Mucosa of descending colon (tissue), 3 donors: ENCODE results near the gene GADD45G. TPM values are rescaled to one million over a fixed set of nuclear protein-coding genes. Genes with fewer than 3 reads are reported as not detected.

Experiments used
- ATAC-seq: fragments of 200-7000 bp; cut with Tn5 transposase; one replicate; pipeline ENCODE4 v1.9.1; 2020; ENCODE audit warnings: mild to moderate bottlenecking, moderate library complexity
- DNase-seq, 3 donors: peaks; one replicate each; pipeline ENCODE4 v3.0.0-alpha.2; 2020
- H3K36me3 ChIP-seq: fragments of 200-600 bp; one replicate; pipeline ENCODE4 v1.8.0; 2021; ENCODE audit warnings: low read depth, mild to moderate bottlenecking
- H3K4me1 ChIP-seq: fragments of 200-600 bp; one replicate; pipeline ENCODE4 v1.8.0; 2021; ENCODE audit warnings: low read depth, mild to moderate bottlenecking
- H3K4me3 ChIP-seq: fragments of 200-600 bp; one replicate; pipeline ENCODE4 v1.8.0; 2021; ENCODE audit warnings: mild to moderate bottlenecking
- H3K9me3 ChIP-seq: fragments of 200-600 bp; one replicate; pipeline ENCODE4 v1.8.0; 2021; ENCODE audit warnings: mild to moderate bottlenecking
- intact Hi-C, 2 donors: fragments of 100-400 bp; cut with DNase I in 1 of 2; cut with micrococcal nuclease in 1 of 2; formaldehyde crosslinking; loops; one replicate each; pipeline versions ENCODE4 v1.11.0 to v1.11.1; 2022; cut with DNase I, micrococcal nuclease
- total RNA-seq, 3 donors: library from RNA; stranded (reverse); fragmentation: NEBNext Ultra II Directional in 2 of 3; extraction: Animal tissue kit (Norgen Biotek cat#: 25700) in 2 of 3; gene quantifications; one replicate each; pipeline versions ENCODE4 v1.2.1 to v1.2.4, GENCODE V29; 2021 to 2023
- TF ChIP-seq, protein P1 (sequence below): fragments of 200-600 bp; IDR thresholded peaks from one replicate; pipeline ENCODE4 v1.8.0; 2022; ENCODE audit warnings: antibody characterized with exemption, mild to moderate bottlenecking
- donor health status: DM: no; HTN: no; CAD: no; lungs with moderate emphysema.
- donor health status: DM: no; HTN: no; CAD: no.
- donor health status: DM: no; HTN: yes; CAD: no.

Gene GADD45G
- total RNA-seq, 3 donors from 2014 or later = 5.4 to 18.4 (median 6.6) TPM

DNA sequence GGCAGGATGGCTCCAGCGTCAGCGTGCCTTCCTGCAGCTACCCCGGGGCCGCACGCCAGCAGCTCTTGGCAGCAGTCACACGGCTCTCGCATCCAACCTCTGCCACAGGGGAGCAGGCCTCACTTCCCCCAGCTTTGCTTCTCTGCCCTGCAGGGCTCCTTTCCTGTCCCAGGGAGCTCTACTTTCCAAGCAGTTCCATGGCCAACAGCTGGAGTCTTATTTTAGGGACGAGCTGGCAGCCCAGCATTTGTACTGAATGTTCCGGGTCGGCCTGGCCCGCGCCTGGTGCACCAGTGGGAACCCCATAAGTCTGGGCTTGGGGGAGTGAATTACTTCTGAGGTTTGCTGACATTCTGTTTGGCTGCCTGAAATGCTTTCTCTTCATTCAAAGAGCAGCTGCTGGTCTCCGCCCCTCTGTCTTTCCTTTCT is 34.6 kb downstream of the GADD45G start:
- Histone ChIP-seq H3K9me3 (no peaks in the 10 kb centered on the region), H3K4me3 (no peak overlapping the region), H3K4me1 (no peaks in the 10 kb centered on the region), H3K36me3 (no peaks in the 10 kb centered on the region)
- TF ChIP-seq, protein P1, sequence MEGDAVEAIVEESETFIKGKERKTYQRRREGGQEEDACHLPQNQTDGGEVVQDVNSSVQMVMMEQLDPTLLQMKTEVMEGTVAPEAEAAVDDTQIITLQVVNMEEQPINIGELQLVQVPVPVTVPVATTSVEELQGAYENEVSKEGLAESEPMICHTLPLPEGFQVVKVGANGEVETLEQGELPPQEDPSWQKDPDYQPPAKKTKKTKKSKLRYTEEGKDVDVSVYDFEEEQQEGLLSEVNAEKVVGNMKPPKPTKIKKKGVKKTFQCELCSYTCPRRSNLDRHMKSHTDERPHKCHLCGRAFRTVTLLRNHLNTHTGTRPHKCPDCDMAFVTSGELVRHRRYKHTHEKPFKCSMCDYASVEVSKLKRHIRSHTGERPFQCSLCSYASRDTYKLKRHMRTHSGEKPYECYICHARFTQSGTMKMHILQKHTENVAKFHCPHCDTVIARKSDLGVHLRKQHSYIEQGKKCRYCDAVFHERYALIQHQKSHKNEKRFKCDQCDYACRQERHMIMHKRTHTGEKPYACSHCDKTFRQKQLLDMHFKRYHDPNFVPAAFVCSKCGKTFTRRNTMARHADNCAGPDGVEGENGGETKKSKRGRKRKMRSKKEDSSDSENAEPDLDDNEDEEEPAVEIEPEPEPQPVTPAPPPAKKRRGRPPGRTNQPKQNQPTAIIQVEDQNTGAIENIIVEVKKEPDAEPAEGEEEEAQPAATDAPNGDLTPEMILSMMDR = no peak
- DNase-seq = no peak
- intact Hi-C loops = no loop called here
- peak; percentile 36 for ATAC-seq

GRCh38 chr9:89639961-89640360 is 35.1 kb downstream of the GADD45G start:
- Histone ChIP-seq H3K9me3 (no peaks in the 10 kb centered on the region), H3K4me3 (no peak overlapping the region), H3K4me1 (no peaks in the 10 kb centered on the region), H3K36me3 (no peaks in the 10 kb centered on the region)
- TF ChIP-seq, protein P1 = no peak
- intact Hi-C loops = no loop called here
- DNase-seq (no peak), ATAC-seq (no peak)

DNA sequence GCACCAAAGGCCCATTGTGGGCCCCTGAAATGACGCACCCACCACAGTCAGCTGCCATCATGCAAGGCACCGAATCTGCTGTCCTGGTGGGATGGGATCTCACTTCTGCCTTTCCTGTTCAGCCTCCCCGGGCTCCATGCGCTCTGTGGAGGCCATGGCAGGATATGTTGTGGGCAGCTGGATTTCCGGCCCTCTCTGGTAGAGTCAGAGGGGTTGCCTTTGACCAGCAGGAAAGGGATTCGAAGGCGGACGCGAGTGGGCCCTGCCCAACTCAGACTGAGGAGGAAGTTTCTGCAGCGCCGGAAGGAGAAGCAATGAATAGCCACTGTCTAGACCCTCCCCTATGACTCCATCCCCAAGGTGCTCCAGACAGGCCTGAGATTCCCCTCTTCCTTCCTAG is 35.5 kb downstream of the GADD45G start:
- H3K4me1 ChIP-seq = no peaks in the 10 kb centered on the region
- intact Hi-C loops = no loop called here
- H3K4me3 ChIP-seq = no peak overlapping the region
- TF ChIP-seq, protein P1 = no peak
- H3K9me3 ChIP-seq = no peaks in the 10 kb centered on the region
- no peaks in the 10 kb centered on the region for H3K36me3 ChIP-seq
- ATAC-seq = peak; percentile 42
- no peak for DNase-seq

- TF ChIP-seq, protein P1 = no peak
- ATAC-seq (no peak), DNase-seq (no peak)
- Histone ChIP-seq H3K4me3 (no peak overlapping the region), H3K36me3 (no peaks in the 10 kb centered on the region), H3K9me3 (no peaks in the 10 kb centered on the region), H3K4me1 (no peaks in the 10 kb centered on the region)
- intact Hi-C loops = no loop called here
Measured at GRCh38 chr9:89640801-89641200, 36.0 kb downstream of the GADD45G start.

DNA sequence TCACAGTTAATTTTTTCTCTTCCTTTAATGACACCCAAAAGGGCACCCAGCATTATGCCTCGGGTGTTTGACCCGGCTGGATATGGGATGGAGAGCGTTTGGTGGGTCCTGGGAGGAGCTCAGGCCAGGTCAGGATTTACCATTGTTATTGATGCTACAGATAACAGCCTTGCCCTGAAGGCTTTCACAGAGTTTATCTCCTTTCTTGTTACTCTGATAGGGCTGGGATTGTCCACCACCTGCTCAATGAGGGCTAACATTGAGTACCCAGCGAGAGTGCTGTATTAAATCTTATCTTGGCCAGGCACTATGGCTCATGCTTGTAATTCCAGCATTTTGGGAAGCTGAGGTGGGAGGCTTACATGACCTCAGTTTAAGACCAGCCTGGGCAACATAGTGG is 37.2 kb downstream of the GADD45G start:
- no peaks in the 10 kb centered on the region for H3K9me3 ChIP-seq
- TF ChIP-seq, protein P1 = no peak
- H3K4me1 ChIP-seq = no peaks in the 10 kb centered on the region
- ATAC-seq (no peak), DNase-seq (no peak)
- H3K4me3 ChIP-seq = no peak overlapping the region
- H3K36me3 ChIP-seq = no peaks in the 10 kb centered on the region
- intact Hi-C loops = no loop called here

GRCh38 chr9:89642789-89643188 is 38.0 kb downstream of the GADD45G start:
- H3K9me3 ChIP-seq = no peaks in the 10 kb centered on the region
- no peaks in the 10 kb centered on the region for H3K36me3 ChIP-seq
- intact Hi-C loops = no loop called here
- no peak overlapping the region for H3K4me3 ChIP-seq
- TF ChIP-seq, protein P1 = no peak
- DNase-seq (no peak), ATAC-seq (no peak)
- no peaks in the 10 kb centered on the region for H3K4me1 ChIP-seq
